NCI-H2107 (cell line): ENCODE data around the gene ZNF142.

ENCODE experiments used
- DNase-seq: peaks from one replicate; lab custom pipeline; 2025; lab: John Stamatoyannopoulos, UW

Gene ZNF142

GRCh38 chr2:218648088-218648786 lies 11.2 kb downstream of the ZNF142 start:
- DNase-seq = no peak

- no peak for DNase-seq
These were observed 14.3 kb downstream of the ZNF142 start for GRCh38 chr2:218645126-218645525.

GRCh38 chr2:218644721-218645120 lies 14.7 kb downstream of the ZNF142 start:
- DNase-seq = no peak

- DNase-seq = no peak
These were observed 15.6 kb downstream of the ZNF142 start for GRCh38 chr2:218643751-218644310.

GRCh38 chr2:218642786-218643185 lies 16.6 kb downstream of the ZNF142 start:
- DNase-seq = no peak

- no peak for DNase-seq
These were observed 17.2 kb downstream of the ZNF142 start for GRCh38 chr2:218642121-218642656.

- no peak for DNase-seq
These were observed 21.1 kb downstream of the ZNF142 start for GRCh38 chr2:218638372-218638771.

GRCh38 chr2:218635719-218636118 lies 23.7 kb downstream of the ZNF142 start:
- no peak for DNase-seq

- DNase-seq = no peak
These were observed 27.6 kb downstream of the ZNF142 start for GRCh38 chr2:218631837-218632236.

- DNase-seq = no peak
These were observed 31.5 kb downstream of the ZNF142 start for GRCh38 chr2:218627939-218628338.

GRCh38 chr2:218626369-218626768 lies 33.1 kb downstream of the ZNF142 start:
- DNase-seq = no peak

GRCh38 chr2:218623366-218623705 lies 36.1 kb downstream of the ZNF142 start:
- no peak for DNase-seq

- no peak for DNase-seq
These were observed 36.6 kb downstream of the ZNF142 start for GRCh38 chr2:218622606-218623365.

- no peak for DNase-seq
These were observed 38.4 kb downstream of the ZNF142 start for GRCh38 chr2:218621007-218621406.

- DNase-seq = no peak
These were observed 41.1 kb downstream of the ZNF142 start for GRCh38 chr2:218618102-218618860.

GRCh38 chr2:218615868-218616315 lies 43.5 kb downstream of the ZNF142 start:
- DNase-seq = no peak

GRCh38 chr2:218607436-218608115 lies 51.8 kb downstream of the ZNF142 start, which contains the start of gene PLCD4:
TSS of gene PLCD4 (plus strand) at chr2:218607899. CDS start at chr2:218615740, 7,841 bp downstream.
- DNase-seq = no peak

GRCh38 chr2:218605432-218605831 lies 54.0 kb downstream of the ZNF142 start:
- DNase-seq = peak; percentile 48
